ENCODE results near the gene LAMA4.

GRCh38 chr6:112176175-112176574 is 78.2 kb downstream of the LAMA4 start:
- TF ChIP-seq POLR2A (IDR thresholded peaks at IDR 0.05) (no peak), CTCF (IDR thresholded peaks at IDR 0.05) (no peak)

Measured in testis (tissue), 2 donors.